Kidney epithelial cell (primary cell): Measurements from ENCODE around the gene VPS25. TPM values are rescaled to one million over a fixed set of nuclear protein-coding genes. Genes with fewer than 3 reads are reported as not detected.

Experiments
- DNase-seq: peaks from one replicate; pipeline ENCODE4 v3.0.0-alpha.2; 2010; ENCODE audit warnings: low read depth
- H3K27me3 ChIP-seq: 2 replicates; pipeline ENCODE4 v1.6.0; 2011; ENCODE audit warnings: low read length; ENCODE audit not compliant: control insufficient read depth, insufficient read depth
- H3K36me3 ChIP-seq: 2 replicates; pipeline ENCODE4 v1.5.1; 2011; ENCODE audit warnings: low read length; ENCODE audit not compliant: control insufficient read depth, insufficient read depth
- H3K4me3 ChIP-seq: 2 replicates; pipeline ENCODE4 v1.5.1; 2011; ENCODE audit warnings: low read depth, mild to moderate bottlenecking, control low read depth, low read length
- CTCF ChIP-seq: IDR thresholded peaks from 2 replicates; pipeline ENCODE4 v1.5.1; 2011; ENCODE audit warnings: mild to moderate bottlenecking, moderate library complexity, low read length, control low read depth, inconsistent platforms; ENCODE audit not compliant: insufficient read depth, poor library complexity, severe bottlenecking
- total RNA-seq: library from RNA; depleted of rRNA; stranded (reverse); fragments of >200 nt; gene quantifications from 2 replicates; pipeline ENCODE4 v1.2.3, GENCODE V29; 2015

Gene VPS25
- total RNA-seq, 1 donor from 2014 or later: 144 TPM

- Histone ChIP-seq H3K36me3 (no peaks in the 10 kb centered on the region), H3K4me3 (no peak overlapping the region), H3K27me3 (peaks cover 2% of the 10 kb centered on the region)
- DNase-seq: no peak
- TF ChIP-seq CTCF: no peak
These were observed 14.0 kb downstream of the VPS25 start for GRCh38 chr17:42787266-42787665.

GRCh38 chr17:42791948-42792347 lies 18.7 kb downstream of the VPS25 start:
- no peak for TF ChIP-seq CTCF
- Histone ChIP-seq H3K4me3 (no peak overlapping the region), H3K27me3 (no peaks in the 10 kb centered on the region), H3K36me3 (peaks cover 1% of the 10 kb centered on the region)
- no peak for DNase-seq

- no peak for TF ChIP-seq CTCF
- peaks cover 1% of the 10 kb centered on the region for H3K36me3 ChIP-seq
- no peak for DNase-seq
- no peak overlapping the region for H3K4me3 ChIP-seq
- no peaks in the 10 kb centered on the region for H3K27me3 ChIP-seq
These were observed 19.3 kb downstream of the VPS25 start for GRCh38 chr17:42792545-42792944.

GRCh38 chr17:42795061-42795460 lies 21.8 kb downstream of the VPS25 start:
- H3K4me3 ChIP-seq: no peak overlapping the region
- peaks cover 1% of the 10 kb centered on the region for H3K36me3 ChIP-seq
- DNase-seq: no peak
- TF ChIP-seq CTCF: no peak
- H3K27me3 ChIP-seq: no peaks in the 10 kb centered on the region

GRCh38 chr17:42795465-42795864 lies 22.2 kb downstream of the VPS25 start:
- DNase-seq: no peak
- Histone ChIP-seq H3K36me3 (peaks cover 1% of the 10 kb centered on the region), H3K27me3 (no peaks in the 10 kb centered on the region), H3K4me3 (no peak overlapping the region)
- no peak for TF ChIP-seq CTCF

GRCh38 chr17:42796066-42796758 lies 23.0 kb downstream of the VPS25 start:
- peaks cover 1% of the 10 kb centered on the region for H3K36me3 ChIP-seq
- TF ChIP-seq CTCF: no peak
- H3K27me3 ChIP-seq: no peaks in the 10 kb centered on the region
- no peak overlapping the region for H3K4me3 ChIP-seq
- DNase-seq: no peak
